GM12878 (cell line): ENCODE data around the gene SNCAIP. TPM values are rescaled to one million over a fixed set of nuclear protein-coding genes. Genes with fewer than 3 reads are reported as not detected.

Experiments
- ATAC-seq: fragments of 200-7000 bp; cut with Tn5 transposase; 3 replicates; pipeline ENCODE4 v1.9.1; 2020; ENCODE audit warnings: mild to moderate bottlenecking, moderate library complexity
- BruUV-seq: library from RNA; stranded (reverse); fragments of 400-500 nt; replicated peaks from 2 replicates; lab custom pipeline; 2021; lab: Mats Ljungman, UMichigan
- CTCF ChIA-PET: fragments of 300-600 bp; sonication (Branson Sonifier 250); formaldehyde crosslinking; extraction: SDS; loops from one replicate; lab custom pipeline; 2021; ENCODE audit warnings: inconsistent platforms; lab: Yijun Ruan, JAX
- POLR2A ChIA-PET: fragments of 350-600 bp; formaldehyde crosslinking; extraction: SDS; loops from one replicate; lab custom pipeline; 2021; ENCODE audit warnings: inconsistent platforms; lab: Charles Lee
- RAD21 ChIA-PET: fragments of 300-600 bp; sonication (Branson Sonifier 250); formaldehyde crosslinking; loops from one replicate; lab custom pipeline; 2023; ENCODE audit warnings: antibody characterized with exemption; ENCODE audit not compliant: unreplicated experiment; lab: Charles Lee
- SMC1A ChIA-PET: fragments of 300-600 bp; sonication (Branson Sonifier 250); formaldehyde crosslinking; loops from one replicate; lab custom pipeline; 2023; ENCODE audit not compliant: unreplicated experiment, uncharacterized antibody; lab: Charles Lee
- DNase-seq: peaks from one replicate; pipeline ENCODE4 v3.0.0-alpha.2; 2011; ENCODE audit warnings: low read depth, low spot score
- FAIRE-seq: peaks from 3 replicates; lab custom pipeline; 2011; peaks lifted over from hg19 to GRCh38; lab: Jason Lieb, UNC
- H2AFZ ChIP-seq: 2 replicates; pipeline ENCODE4 v1.6.0; 2011; ENCODE audit warnings: low read depth, low read length, control low read depth; ENCODE audit not compliant: control insufficient read depth
- H3K27ac ChIP-seq: 2 replicates; pipeline ENCODE4 v1.5.1; 2011; ENCODE audit warnings: control low read depth; ENCODE audit not compliant: control insufficient read depth, insufficient read depth
- H3K27me3 ChIP-seq, 2 experiments: replicated peaks in 1 of 2; 2 replicates each; pipeline versions ENCODE4 v1.6.0 to v1.6.1; 2011; ENCODE audit warnings: low read length in 1 of 2; ENCODE audit not compliant: control insufficient read depth in 2 of 2, insufficient read depth in 2 of 2
- H3K36me3 ChIP-seq, 2 experiments: 2 replicates each; pipeline ENCODE4 v1.5.1; 2011; ENCODE audit warnings: low read length in 1 of 2; ENCODE audit not compliant: control insufficient read depth in 2 of 2, insufficient read depth in 2 of 2
- H3K4me1 ChIP-seq: 2 replicates; pipeline ENCODE4 v1.6.1; 2011; ENCODE audit warnings: mild to moderate bottlenecking, low read length, moderate library complexity, mixed read lengths; ENCODE audit not compliant: control insufficient read depth, insufficient read depth
- H3K4me2 ChIP-seq: 2 replicates; pipeline ENCODE4 v1.6.0; 2011; ENCODE audit warnings: control low read depth; ENCODE audit not compliant: control insufficient read depth, insufficient read depth
- H3K4me3 ChIP-seq: fragments of 200-600 bp; sonication (generic); 2 replicates; pipeline ENCODE4 v1.5.1; 2016
- H3K79me2 ChIP-seq: 2 replicates; pipeline ENCODE4 v1.6.0; 2011; ENCODE audit warnings: low read length; ENCODE audit not compliant: control insufficient read depth, insufficient read depth
- H3K9ac ChIP-seq: 2 replicates; pipeline ENCODE4 v1.8.0; 2011; ENCODE audit warnings: low read length, control low read depth, mixed read lengths; ENCODE audit not compliant: control insufficient read depth, insufficient read depth
- H3K9me3 ChIP-seq: replicated peaks from 3 replicates; pipeline ENCODE4 v1.5.1; 2011; ENCODE audit warnings: mild to moderate bottlenecking, low read length; ENCODE audit not compliant: control insufficient read depth, insufficient read depth
- H4K20me1 ChIP-seq: 2 replicates; pipeline ENCODE4 v1.6.0; 2011; ENCODE audit not compliant: control insufficient read depth, insufficient read depth
- CEBPB ChIP-seq, 2 experiments: fragments of 150-350 bp in 1 of 2; IDR thresholded peaks; 2 replicates each; pipeline ENCODE4 v1.6.1; 2012 to 2014; ENCODE audit warnings: low read depth in 2 of 2, low read length in 2 of 2, borderline replicate concordance in 1 of 2, inconsistent platforms in 1 of 2
- CHD2 ChIP-seq: IDR thresholded peaks from 2 replicates; pipeline ENCODE4 v1.6.1; 2011; ENCODE audit warnings: low read depth, low read length, improper control_type of control experiment, borderline replicate concordance
- HCFC1 ChIP-seq: fragments of 150-350 bp; IDR thresholded peaks from 2 replicates; pipeline ENCODE4 v1.6.1; 2014; ENCODE audit warnings: low read length
- RFX5 ChIP-seq: IDR thresholded peaks from 2 replicates; pipeline ENCODE4 v1.6.1; 2011; ENCODE audit warnings: low read depth, low read length, improper control_type of control experiment
- SP1 ChIP-seq: IDR thresholded peaks from one replicate; pipeline ENCODE4 v1.6.1; 2011; ENCODE audit warnings: low read depth, low read length
- TAF1 ChIP-seq: IDR thresholded peaks from 2 replicates; pipeline ENCODE4 v1.6.1; 2011; ENCODE audit warnings: mild to moderate bottlenecking, low read depth, low read length, borderline replicate concordance
- ZBTB11 ChIP-seq: fragments of 450-650 bp; formaldehyde crosslinking; IDR thresholded peaks from 2 replicates; pipeline ENCODE4 v1.5.0; 2022; ENCODE audit warnings: mild to moderate bottlenecking, missing genetic modification characterization
- ZNF274 ChIP-seq: IDR thresholded peaks from one replicate; pipeline ENCODE4 v1.8.0; 2011; ENCODE audit not compliant: insufficient read length, insufficient read depth
- WGBS: methylation state at CpG from one replicate; pipeline ENCODE4 v1.1.6; 2016; ENCODE audit warnings: low lambda C conversion rate; ENCODE audit not compliant: insufficient replicate concordance, insufficient coverage; ENCODE audit errors: missing lambda C conversion rate; 5-methylcytosine and 5-hydroxymethylcytosine counted together
- in situ Hi-C: fragments of 300-500 bp; cut with MboI; formaldehyde crosslinking; loops from 9 replicates; pipeline ENCODE4 v1.14.3; 2018; ENCODE audit warnings: mixed read lengths
- intact Hi-C: fragments of 100-400 bp; cut with micrococcal nuclease; formaldehyde crosslinking; loops from one replicate; pipeline ENCODE4 v1.14.2; 2022; ENCODE audit not compliant: unreplicated experiment
- polyA plus RNA-seq, 11 experiments: library from polyadenylated mRNA; depleted of rRNA in 4 of 11; unstranded in 6 of 11; stranded (reverse) in 5 of 11; fragments of >200 nt; fragmentation: Nextera tagmentation in 4 of 11; fragmentation: Illumina TruSeq in 1 of 11; extraction: Ambion mirVana in 4 of 11; extraction: Trizol in 1 of 11; gene quantifications; 1 replicate in 1 of 11; 2 replicates in 10 of 11; pipeline versions ENCODE4 v1.2.1 to v1.2.3, GENCODE V29; 2011 to 2016; ENCODE audit warnings: inconsistent platforms in 2 of 11, missing spikeins in 2 of 11, low read depth in 1 of 11
- total RNA-seq, 4 experiments: library from RNA; depleted of rRNA in 3 of 4; stranded (reverse); fragments of >200 nt in 3 of 4; fragmentation: Illumina TruSeq in 1 of 4; extraction: Trizol in 1 of 4; gene quantifications; 2 replicates each; pipeline versions ENCODE4 v1.2.1 to v1.2.3, GENCODE V29; 2013 to 2021
- TF ChIP-seq, protein P1 (sequence below), 3 experiments: IDR thresholded peaks in 2 of 3; conservative IDR thresholded peaks in 1 of 3; 2 replicates each; pipeline ENCODE4 v1.5.1; 2011; ENCODE audit warnings: low read depth in 3 of 3, low read length in 3 of 3, mild to moderate bottlenecking in 3 of 3, control low read depth in 2 of 3, moderate library complexity in 2 of 3, inconsistent platforms in 1 of 3, mixed read lengths in 1 of 3; ENCODE audit not compliant: control insufficient read depth in 2 of 3, insufficient read depth in 1 of 3; ENCODE audit errors: extremely low read depth in 1 of 3
- TF ChIP-seq, protein P2 (sequence below): IDR thresholded peaks from 2 replicates; pipeline ENCODE4 v1.6.1; 2011; ENCODE audit warnings: borderline replicate concordance, low read depth, mild to moderate bottlenecking, moderate library complexity, low read length; ENCODE audit not compliant: insufficient read depth, poor library complexity, severe bottlenecking
- TF ChIP-seq, protein P3 (sequence below): fragments of 450-650 bp; conservative IDR thresholded peaks from 2 replicates; pipeline ENCODE4 v1.6.1; 2017; ENCODE audit warnings: mild to moderate bottlenecking, moderate library complexity

Gene SNCAIP
- total and polyA plus RNA-seq, 10 of the 15 experiments (the other 5 are each of a cell fraction or from before 2014, with no cell fraction given) = 0.03 to 0.62 (median 0.16) TPM; not detected in 1

- ATAC-seq = no peak
- ChIA-PET RAD21 (no interaction called here), SMC1A (no interaction called here), POLR2A (no interaction called here), CTCF (no interaction called here)
- H3K79me2 ChIP-seq = no peaks in the 10 kb centered on the region
- in situ Hi-C loops = loop anchor here (5.0 kb wide), 1 partner anchor 227 kb away; no protein-coding TSS in a partner anchor
- peaks cover 26% of the 10 kb centered on the region; the same call in 1 of the 2 replicates for H3K4me1 ChIP-seq
- H3K27ac ChIP-seq = no peak overlapping the region
- H3K9me3 ChIP-seq = no peaks in the 10 kb centered on the region
- no peak overlapping the region for H3K9ac ChIP-seq
- H3K4me2 ChIP-seq = no peak overlapping the region
- FAIRE-seq = no peak
- no peaks in the 10 kb centered on the region for H3K27me3 ChIP-seq
- no peak for DNase-seq
- H2AFZ ChIP-seq = no peak overlapping the region
- no peaks in the 10 kb centered on the region for H3K36me3 ChIP-seq
- BruUV-seq = no TSS peak
- intact Hi-C loops = loop anchor here (5.0 to 10.0 kb wide), 2 partner anchors 73 to 455 kb away; partner anchors contain the start of gene SRFBP1
- H4K20me1 ChIP-seq = no peaks in the 10 kb centered on the region
- H3K4me3 ChIP-seq = no peak overlapping the region
- WGBS = 61% methylated on average over 3 of the region's 3 CpGs
- TF ChIP-seq CEBPB (IDR thresholded peaks at IDR 0.05; ENCODE audit: borderline replicate concordance in 1 of 2, low read depth in 2 of 2, low read length in 2 of 2) (no peak), ZBTB11 (CRISPR knock-in tag) (no peak), ZNF274 (no peak), RFX5 (no peak), TAF1 (no peak), HCFC1 (no peak), CHD2 (no peak), SP1 (no peak)
- TF ChIP-seq, protein P1, sequence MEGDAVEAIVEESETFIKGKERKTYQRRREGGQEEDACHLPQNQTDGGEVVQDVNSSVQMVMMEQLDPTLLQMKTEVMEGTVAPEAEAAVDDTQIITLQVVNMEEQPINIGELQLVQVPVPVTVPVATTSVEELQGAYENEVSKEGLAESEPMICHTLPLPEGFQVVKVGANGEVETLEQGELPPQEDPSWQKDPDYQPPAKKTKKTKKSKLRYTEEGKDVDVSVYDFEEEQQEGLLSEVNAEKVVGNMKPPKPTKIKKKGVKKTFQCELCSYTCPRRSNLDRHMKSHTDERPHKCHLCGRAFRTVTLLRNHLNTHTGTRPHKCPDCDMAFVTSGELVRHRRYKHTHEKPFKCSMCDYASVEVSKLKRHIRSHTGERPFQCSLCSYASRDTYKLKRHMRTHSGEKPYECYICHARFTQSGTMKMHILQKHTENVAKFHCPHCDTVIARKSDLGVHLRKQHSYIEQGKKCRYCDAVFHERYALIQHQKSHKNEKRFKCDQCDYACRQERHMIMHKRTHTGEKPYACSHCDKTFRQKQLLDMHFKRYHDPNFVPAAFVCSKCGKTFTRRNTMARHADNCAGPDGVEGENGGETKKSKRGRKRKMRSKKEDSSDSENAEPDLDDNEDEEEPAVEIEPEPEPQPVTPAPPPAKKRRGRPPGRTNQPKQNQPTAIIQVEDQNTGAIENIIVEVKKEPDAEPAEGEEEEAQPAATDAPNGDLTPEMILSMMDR (IDR thresholded peaks at IDR 0.05 in 2 of 3, conservative IDR thresholded peaks at IDR 0.05 in 1 of 3; ENCODE audit: control insufficient read depth in 2 of 3, extremely low read depth in 1 of 3, insufficient read depth in 1 of 3, low read depth in 3 of 3, low read length in 3 of 3) = no peak
- TF ChIP-seq, protein P2, sequence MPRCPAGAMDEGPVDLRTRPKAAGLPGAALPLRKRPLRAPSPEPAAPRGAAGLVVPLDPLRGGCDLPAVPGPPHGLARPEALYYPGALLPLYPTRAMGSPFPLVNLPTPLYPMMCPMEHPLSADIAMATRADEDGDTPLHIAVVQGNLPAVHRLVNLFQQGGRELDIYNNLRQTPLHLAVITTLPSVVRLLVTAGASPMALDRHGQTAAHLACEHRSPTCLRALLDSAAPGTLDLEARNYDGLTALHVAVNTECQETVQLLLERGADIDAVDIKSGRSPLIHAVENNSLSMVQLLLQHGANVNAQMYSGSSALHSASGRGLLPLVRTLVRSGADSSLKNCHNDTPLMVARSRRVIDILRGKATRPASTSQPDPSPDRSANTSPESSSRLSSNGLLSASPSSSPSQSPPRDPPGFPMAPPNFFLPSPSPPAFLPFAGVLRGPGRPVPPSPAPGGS = no peak
- TF ChIP-seq, protein P3, sequence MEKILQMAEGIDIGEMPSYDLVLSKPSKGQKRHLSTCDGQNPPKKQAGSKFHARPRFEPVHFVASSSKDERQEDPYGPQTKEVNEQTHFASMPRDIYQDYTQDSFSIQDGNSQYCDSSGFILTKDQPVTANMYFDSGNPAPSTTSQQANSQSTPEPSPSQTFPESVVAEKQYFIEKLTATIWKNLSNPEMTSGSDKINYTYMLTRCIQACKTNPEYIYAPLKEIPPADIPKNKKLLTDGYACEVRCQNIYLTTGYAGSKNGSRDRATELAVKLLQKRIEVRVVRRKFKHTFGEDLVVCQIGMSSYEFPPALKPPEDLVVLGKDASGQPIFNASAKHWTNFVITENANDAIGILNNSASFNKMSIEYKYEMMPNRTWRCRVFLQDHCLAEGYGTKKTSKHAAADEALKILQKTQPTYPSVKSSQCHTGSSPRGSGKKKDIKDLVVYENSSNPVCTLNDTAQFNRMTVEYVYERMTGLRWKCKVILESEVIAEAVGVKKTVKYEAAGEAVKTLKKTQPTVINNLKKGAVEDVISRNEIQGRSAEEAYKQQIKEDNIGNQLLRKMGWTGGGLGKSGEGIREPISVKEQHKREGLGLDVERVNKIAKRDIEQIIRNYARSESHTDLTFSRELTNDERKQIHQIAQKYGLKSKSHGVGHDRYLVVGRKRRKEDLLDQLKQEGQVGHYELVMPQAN = no peak
Measured at GRCh38 chr5:122419142-122419894, 107.3 kb downstream of the SNCAIP start.
